Neural crest cell (in vitro differentiated cells): Measurements from ENCODE around the gene DNAH9. TPM values are rescaled to one million over a fixed set of nuclear protein-coding genes. Genes with fewer than 3 reads are reported as not detected.
A peak's percentile ranks its signal among the peaks of the same experiment; 100 is the strongest.

Experiments
- DNase-seq: peaks from one replicate; pipeline ENCODE4 v3.0.0; 2021; ENCODE audit warnings: low read depth, mixed read lengths, low spot score
- H3K27ac Mint-ChIP-seq: one replicate; pipeline ENCODE4 v1.8.0; 2021; ENCODE audit warnings: mild to moderate bottlenecking, mixed read lengths; ENCODE audit not compliant: unreplicated experiment
- H3K27me3 Mint-ChIP-seq: 2 replicates; pipeline ENCODE4 v1.8.0; 2021; ENCODE audit warnings: low read depth, mild to moderate bottlenecking, mixed read lengths
- H3K36me3 Mint-ChIP-seq: 2 replicates; pipeline ENCODE4 v1.8.0; 2021; ENCODE audit warnings: low read depth, mild to moderate bottlenecking, mixed read lengths
- H3K4me1 Mint-ChIP-seq: 2 replicates; pipeline ENCODE4 v1.8.0; 2021; ENCODE audit warnings: mixed read lengths
- H3K4me3 Mint-ChIP-seq: one replicate; pipeline ENCODE4 v1.8.0; 2021; ENCODE audit warnings: mild to moderate bottlenecking, mixed read lengths
- H3K9me3 Mint-ChIP-seq: 2 replicates; pipeline ENCODE4 v1.8.0; 2021; ENCODE audit warnings: mixed read lengths
- total RNA-seq: library from RNA; stranded (reverse); gene quantifications from 2 replicates; pipeline ENCODE4 v1.2.1, GENCODE V29; 2021
- TF ChIP-seq, protein P1 (sequence below): fragments of 200-600 bp; sonication (generic); conservative IDR thresholded peaks from 2 replicates; pipeline ENCODE4 v1.5.0; 2021; ENCODE audit warnings: antibody characterized with exemption, mild to moderate bottlenecking

Gene DNAH9
- total RNA-seq, 1 donor from 2014 or later = 18.6 TPM

DNA sequence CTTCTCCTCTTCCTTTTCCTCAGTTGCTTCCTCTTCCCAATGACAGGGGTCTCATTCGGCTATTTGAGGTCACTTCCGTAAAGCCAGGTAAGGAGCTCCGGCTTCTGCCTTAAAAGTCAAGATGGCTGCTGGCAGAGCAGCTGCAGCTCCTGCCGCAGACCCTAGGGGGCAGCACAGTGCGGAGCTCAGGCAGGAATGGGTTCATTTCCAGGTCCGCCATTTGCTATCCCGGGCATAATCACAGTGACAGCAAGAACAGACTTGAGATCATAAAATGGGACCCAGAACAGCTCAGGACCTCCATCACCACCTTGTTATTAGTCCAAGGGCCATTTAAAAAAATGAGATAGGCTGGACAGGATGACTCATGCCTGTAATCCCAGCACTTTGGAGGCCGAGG lies 199.5 kb downstream of the DNAH9 start:
- no peak overlapping the region for H3K27ac Mint-ChIP-seq
- DNase-seq = no peak
- peaks cover 6% of the 10 kb centered on the region for H3K4me1 Mint-ChIP-seq
- TF ChIP-seq, protein P1, sequence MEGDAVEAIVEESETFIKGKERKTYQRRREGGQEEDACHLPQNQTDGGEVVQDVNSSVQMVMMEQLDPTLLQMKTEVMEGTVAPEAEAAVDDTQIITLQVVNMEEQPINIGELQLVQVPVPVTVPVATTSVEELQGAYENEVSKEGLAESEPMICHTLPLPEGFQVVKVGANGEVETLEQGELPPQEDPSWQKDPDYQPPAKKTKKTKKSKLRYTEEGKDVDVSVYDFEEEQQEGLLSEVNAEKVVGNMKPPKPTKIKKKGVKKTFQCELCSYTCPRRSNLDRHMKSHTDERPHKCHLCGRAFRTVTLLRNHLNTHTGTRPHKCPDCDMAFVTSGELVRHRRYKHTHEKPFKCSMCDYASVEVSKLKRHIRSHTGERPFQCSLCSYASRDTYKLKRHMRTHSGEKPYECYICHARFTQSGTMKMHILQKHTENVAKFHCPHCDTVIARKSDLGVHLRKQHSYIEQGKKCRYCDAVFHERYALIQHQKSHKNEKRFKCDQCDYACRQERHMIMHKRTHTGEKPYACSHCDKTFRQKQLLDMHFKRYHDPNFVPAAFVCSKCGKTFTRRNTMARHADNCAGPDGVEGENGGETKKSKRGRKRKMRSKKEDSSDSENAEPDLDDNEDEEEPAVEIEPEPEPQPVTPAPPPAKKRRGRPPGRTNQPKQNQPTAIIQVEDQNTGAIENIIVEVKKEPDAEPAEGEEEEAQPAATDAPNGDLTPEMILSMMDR = peak; percentile 35
- no peaks in the 10 kb centered on the region for H3K36me3 Mint-ChIP-seq
- no peaks in the 10 kb centered on the region for H3K9me3 Mint-ChIP-seq
- H3K4me3 Mint-ChIP-seq = no peak overlapping the region
- no peaks in the 10 kb centered on the region for H3K27me3 Mint-ChIP-seq

DNA sequence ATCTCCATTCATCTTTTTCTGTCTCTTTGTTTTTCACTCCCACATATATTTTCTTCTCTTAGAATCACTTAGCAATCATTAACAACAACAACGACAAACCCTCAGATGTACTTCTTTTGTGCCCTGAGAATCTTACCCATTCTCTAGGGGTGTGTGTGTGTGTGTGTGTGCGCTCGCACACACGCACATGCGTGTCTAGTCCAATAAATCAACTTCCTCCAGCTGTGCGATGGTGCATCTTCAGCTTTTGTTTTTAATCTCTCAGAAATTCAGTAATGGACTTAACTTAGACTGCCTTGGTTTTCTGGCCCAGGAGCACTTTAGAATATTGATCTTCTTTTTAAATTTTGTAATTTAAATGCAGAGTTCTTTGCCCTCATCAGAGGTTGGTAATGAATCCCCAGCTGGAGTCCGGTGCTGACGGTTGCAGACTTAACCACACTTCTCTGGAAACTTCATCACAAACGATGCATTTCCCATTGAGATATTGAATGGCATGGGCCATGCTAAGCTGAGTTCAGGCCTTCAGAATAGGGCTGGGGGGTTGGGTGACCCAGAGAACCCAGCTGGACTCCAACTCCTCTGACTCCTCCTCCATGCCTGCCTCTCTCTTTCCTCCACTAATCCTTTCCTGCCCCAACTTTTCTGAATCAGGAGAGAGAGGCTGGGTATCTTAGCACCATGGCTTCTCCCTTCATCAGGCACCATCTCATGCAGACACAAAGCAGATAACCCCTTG lies 205.1 kb downstream of the DNAH9 start:
- no peaks in the 10 kb centered on the region for H3K36me3 Mint-ChIP-seq
- no peaks in the 10 kb centered on the region for H3K9me3 Mint-ChIP-seq
- DNase-seq = no peak
- peaks cover 10% of the 10 kb centered on the region for H3K4me1 Mint-ChIP-seq
- TF ChIP-seq, protein P1 = no peak
- H3K4me3 Mint-ChIP-seq = no peak overlapping the region
- H3K27me3 Mint-ChIP-seq = no peaks in the 10 kb centered on the region
- no peak overlapping the region for H3K27ac Mint-ChIP-seq

DNA sequence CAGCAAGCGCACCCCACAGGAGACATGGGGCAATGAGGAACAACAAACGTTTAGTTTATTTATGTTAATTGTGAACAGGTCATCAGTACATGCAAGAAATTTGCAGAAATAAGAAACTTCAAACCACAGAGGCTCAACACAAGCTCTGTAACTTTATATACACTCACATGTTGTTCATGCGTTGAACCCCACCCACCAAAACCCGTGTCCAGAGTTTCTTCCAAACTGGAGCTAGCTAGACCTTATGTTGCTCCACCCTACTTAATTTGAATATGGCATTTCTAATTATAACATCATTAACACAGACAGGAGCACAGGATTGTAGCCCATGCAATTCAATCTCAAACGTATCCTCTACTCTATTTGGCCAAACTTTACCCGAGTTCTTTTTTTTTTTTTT lies 206.9 kb downstream of the DNAH9 start:
- Mint-ChIP-seq H3K27ac (no peak overlapping the region), H3K4me1 (peaks cover 10% of the 10 kb centered on the region)

DNA sequence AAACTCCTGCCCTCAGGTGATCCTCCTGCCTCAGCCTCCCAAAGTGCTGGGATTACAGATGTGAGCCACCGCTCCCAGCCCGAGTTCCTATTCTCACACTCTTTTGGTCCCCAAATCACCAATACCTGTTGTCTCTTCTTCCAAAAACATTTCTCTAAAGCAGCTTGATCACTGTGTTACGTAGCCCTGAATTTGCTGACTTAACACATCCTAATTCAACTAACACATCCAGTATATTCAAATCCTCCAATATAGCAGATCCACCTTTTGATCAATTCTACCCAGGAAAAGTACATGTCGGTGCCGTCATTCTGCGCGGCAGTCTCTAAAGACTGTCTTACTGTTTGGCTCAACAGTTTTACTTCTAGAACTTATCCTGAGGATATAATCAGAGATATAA lies 207.7 kb downstream of the DNAH9 start:
- no peak overlapping the region for H3K4me3 Mint-ChIP-seq
- no peaks in the 10 kb centered on the region for H3K27me3 Mint-ChIP-seq
- no peaks in the 10 kb centered on the region for H3K36me3 Mint-ChIP-seq
- H3K27ac Mint-ChIP-seq = no peak overlapping the region
- peaks cover 10% of the 10 kb centered on the region for H3K4me1 Mint-ChIP-seq
- DNase-seq = no peak
- no peaks in the 10 kb centered on the region for H3K9me3 Mint-ChIP-seq
- TF ChIP-seq, protein P1 = no peak

More for the DNA sequence above, 206.9 kb downstream of the DNAH9 start:
- Mint-ChIP-seq H3K36me3 (no peaks in the 10 kb centered on the region), H3K4me3 (no peak overlapping the region), H3K9me3 (no peaks in the 10 kb centered on the region), H3K27me3 (no peaks in the 10 kb centered on the region)
- TF ChIP-seq, protein P1 = no peak
- DNase-seq = no peak

DNA sequence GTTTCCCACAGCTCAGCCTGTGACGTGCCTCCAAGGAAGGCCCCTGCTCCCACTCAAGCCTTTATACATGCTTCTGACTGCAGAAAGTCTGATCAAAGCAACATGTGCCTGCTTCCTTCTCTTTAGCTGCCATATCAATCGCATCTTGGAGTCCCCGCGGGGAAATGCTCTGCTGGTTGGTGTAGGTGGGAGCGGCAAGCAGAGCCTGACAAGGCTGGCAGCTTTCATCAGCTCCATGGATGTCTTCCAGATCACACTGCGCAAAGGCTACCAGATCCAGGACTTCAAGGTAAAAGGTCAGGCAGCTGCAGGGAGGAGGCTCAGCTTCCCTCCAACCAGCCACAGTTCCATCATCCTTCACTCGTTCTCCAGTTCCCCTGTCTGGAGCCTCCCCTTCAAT lies 209.3 kb downstream of the DNAH9 start:
- DNase-seq = no peak

More for the DNA sequence above, 209.3 kb downstream of the DNAH9 start:
- Mint-ChIP-seq H3K27ac (no peak overlapping the region), H3K4me3 (no peak overlapping the region), H3K9me3 (no peaks in the 10 kb centered on the region), H3K4me1 (peaks cover 10% of the 10 kb centered on the region), H3K36me3 (no peaks in the 10 kb centered on the region), H3K27me3 (no peaks in the 10 kb centered on the region)
- TF ChIP-seq, protein P1 = no peak
